GM12864 (cell line): Measurements from ENCODE around the gene RER1.

Experiments used
- DNase-seq: peaks from one replicate; pipeline ENCODE4 v3.0.0-alpha.2; 2011; ENCODE audit warnings: low read depth
- H3K4me3 ChIP-seq: 2 replicates; pipeline ENCODE4 v1.5.1; 2011; ENCODE audit warnings: mild to moderate bottlenecking, low read depth, low read length, control low read depth
- CTCF ChIP-seq: IDR thresholded peaks from 2 replicates; pipeline ENCODE4 v1.5.1; 2011; ENCODE audit warnings: low read depth, mild to moderate bottlenecking, moderate library complexity, low read length, control low read depth, inconsistent platforms; ENCODE audit errors: missing control alignments

The RER1 gene

GRCh38 chr1:2433936-2434655 is 42.5 kb downstream of the RER1 start:
- no peak for TF ChIP-seq CTCF
- no peak overlapping the region for H3K4me3 ChIP-seq
- DNase-seq = no peak

GRCh38 chr1:2435091-2435490 is 43.5 kb downstream of the RER1 start:
- TF ChIP-seq CTCF = no peak
- no peak overlapping the region for H3K4me3 ChIP-seq
- no peak for DNase-seq

- no peak for DNase-seq
- H3K4me3 ChIP-seq = no peak overlapping the region
- TF ChIP-seq CTCF = no peak
These were observed 44.2 kb downstream of the RER1 start for GRCh38 chr1:2435746-2436355.

- no peak for TF ChIP-seq CTCF
- no peak for DNase-seq
- no peak overlapping the region for H3K4me3 ChIP-seq
These were observed 45.2 kb downstream of the RER1 start for GRCh38 chr1:2436876-2437275.

- TF ChIP-seq CTCF = no peak
- H3K4me3 ChIP-seq = no peak overlapping the region
- DNase-seq = no peak
These were observed 46.0 kb downstream of the RER1 start for GRCh38 chr1:2437617-2438016.

- no peak overlapping the region for H3K4me3 ChIP-seq
- no peak for TF ChIP-seq CTCF
- no peak for DNase-seq
These were observed 46.4 kb downstream of the RER1 start for GRCh38 chr1:2438038-2438437.

GRCh38 chr1:2438641-2439040 is 47.0 kb downstream of the RER1 start:
- no peak for DNase-seq
- H3K4me3 ChIP-seq = no peak overlapping the region
- TF ChIP-seq CTCF = no peak
